Stomach (tissue), 9 donors: ENCODE data around the gene CNOT6L. TPM values are rescaled to one million over a fixed set of nuclear protein-coding genes. Genes with fewer than 3 reads are reported as not detected.

Experiments
- DNase-seq, 2 donors: peaks; one replicate each; pipeline versions ENCODE4 v3.0.0 to v3.0.0-alpha.2; 2013 to 2019
- H3K27ac ChIP-seq, 5 donors: fragments of 200-600 bp in 4 of 5; sonication (generic) in 4 of 5; one replicate each; pipeline ENCODE4 v1.5.1; 2013 to 2019; ENCODE audit warnings: mild to moderate bottlenecking in 1 of 5, moderate library complexity in 1 of 5
- H3K27me3 ChIP-seq, 3 donors: fragments of 200-600 bp; sonication (generic); one replicate each; pipeline ENCODE4 v1.5.1; 2017 to 2019; ENCODE audit warnings: mixed run types in 1 of 3
- H3K36me3 ChIP-seq, 4 donors: fragments of 200-600 bp; sonication (generic); 1 replicate in 3 of 4; 2 replicates in 1 of 4; pipeline ENCODE4 v1.5.1; 2016 to 2019
- H3K4me1 ChIP-seq, 4 donors: fragments of 200-600 bp; sonication (generic); one replicate each; pipeline ENCODE4 v1.5.1; 2016 to 2019
- H3K4me3 ChIP-seq, 4 donors: fragments of 200-600 bp; sonication (generic) in 3 of 4; one replicate each; pipeline ENCODE4 v1.5.1; 2016 to 2019; ENCODE audit warnings: mild to moderate bottlenecking in 1 of 4
- H3K9me3 ChIP-seq, 4 donors: fragments of 200-600 bp; sonication (generic); one replicate each; pipeline ENCODE4 v1.5.1; 2016 to 2019
- EP300 ChIP-seq: sonication (generic); formaldehyde crosslinking; IDR thresholded peaks from one replicate; pipeline ENCODE4 v1.6.1; 2017; ENCODE audit warnings: antibody characterized with exemption
- POLR2A ChIP-seq, 4 donors: fragments of 450-650 bp; IDR thresholded peaks; one replicate each; pipeline ENCODE4 v1.6.1; 2016; ENCODE audit warnings: antibody characterized with exemption in 4 of 4, control low read depth in 2 of 4, mild to moderate bottlenecking in 1 of 4, moderate library complexity in 1 of 4
- POLR2AphosphoS5 ChIP-seq, 3 donors: sonication (generic); formaldehyde crosslinking; IDR thresholded peaks; one replicate each; pipeline ENCODE4 v1.6.1; 2016; ENCODE audit warnings: antibody characterized with exemption in 3 of 3
- WGBS, 5 donors: extraction: QIAGEN DNeasy Blood & Tissue Kit in 3 of 5; methylation state at CpG; one replicate each; pipeline versions ENCODE4 v1.1.5 to v1.1.7; 2013 to 2018; 5-methylcytosine and 5-hydroxymethylcytosine counted together
- intact Hi-C: fragments of 100-400 bp; cut with DNase I; formaldehyde crosslinking; loops from one replicate; pipeline ENCODE4 v1.15.1; 2023; ENCODE audit warnings: low total_unique reads
- polyA plus RNA-seq, 3 donors: library from polyadenylated mRNA; stranded (reverse); fragments of 200-250 nt; gene quantifications; one replicate each; pipeline ENCODE4 v1.2.3, GENCODE V29; 2013
- total RNA-seq, 5 donors: library from RNA; depleted of rRNA; stranded (reverse); fragments of >200 nt; gene quantifications; one replicate each; pipeline versions ENCODE4 v1.1.0 to v1.2.3, GENCODE V29; 2014 to 2016
- TF ChIP-seq, protein P1 (sequence below), 7 experiments: fragments of 450-650 bp in 4 of 7; fragments of 200-600 bp in 3 of 7; sonication (generic) in 3 of 7; IDR thresholded peaks; one replicate each; pipeline ENCODE4 v1.5.1; 2016 to 2019; ENCODE audit warnings: antibody characterized with exemption in 7 of 7, control low read depth in 2 of 7, mild to moderate bottlenecking in 1 of 7
- donor health status: healthy with polysubstance abuse.
- donor health status: Bipolar disorder and iron deficiency.
- donor health status: healthy.

The CNOT6L gene
- total and polyA plus RNA-seq, 8 donors, result 4.6 to 74.5 (median 7.4) TPM

DNA sequence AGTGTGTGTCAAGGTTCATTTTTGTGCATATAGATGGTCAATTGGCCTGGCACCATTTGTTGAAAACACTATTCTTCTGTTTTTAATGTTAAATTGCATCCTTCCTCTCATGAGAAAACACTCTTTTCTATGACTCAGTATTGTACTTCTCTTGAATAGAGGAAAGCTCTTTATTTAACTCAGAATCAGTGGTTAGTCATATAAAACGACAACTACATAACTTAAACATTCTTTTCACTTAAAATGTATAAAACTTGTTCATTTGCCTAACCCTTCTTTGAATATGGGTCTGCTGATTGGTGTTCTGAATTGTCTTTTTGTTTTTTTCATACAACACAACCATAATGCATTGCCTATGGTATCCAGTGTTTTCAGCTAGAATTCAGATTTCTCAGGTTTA, 26.2 kb upstream of the CNOT6L start:
- WGBS, 5 donors, result 62 to 87% (median 82%) methylated on average over 1 of the region's 1 CpG
- no peak overlapping the region for H3K4me3 ChIP-seq
- no peaks in the 10 kb centered on the region for H3K27me3 ChIP-seq
- DNase-seq, result no peak
- TF ChIP-seq POLR2AphosphoS5 (IDR thresholded peaks at IDR 0.05), result no peak
- no peak for TF ChIP-seq EP300
- TF ChIP-seq POLR2A (IDR thresholded peaks at IDR 0.05), result no peak
- TF ChIP-seq, protein P1, sequence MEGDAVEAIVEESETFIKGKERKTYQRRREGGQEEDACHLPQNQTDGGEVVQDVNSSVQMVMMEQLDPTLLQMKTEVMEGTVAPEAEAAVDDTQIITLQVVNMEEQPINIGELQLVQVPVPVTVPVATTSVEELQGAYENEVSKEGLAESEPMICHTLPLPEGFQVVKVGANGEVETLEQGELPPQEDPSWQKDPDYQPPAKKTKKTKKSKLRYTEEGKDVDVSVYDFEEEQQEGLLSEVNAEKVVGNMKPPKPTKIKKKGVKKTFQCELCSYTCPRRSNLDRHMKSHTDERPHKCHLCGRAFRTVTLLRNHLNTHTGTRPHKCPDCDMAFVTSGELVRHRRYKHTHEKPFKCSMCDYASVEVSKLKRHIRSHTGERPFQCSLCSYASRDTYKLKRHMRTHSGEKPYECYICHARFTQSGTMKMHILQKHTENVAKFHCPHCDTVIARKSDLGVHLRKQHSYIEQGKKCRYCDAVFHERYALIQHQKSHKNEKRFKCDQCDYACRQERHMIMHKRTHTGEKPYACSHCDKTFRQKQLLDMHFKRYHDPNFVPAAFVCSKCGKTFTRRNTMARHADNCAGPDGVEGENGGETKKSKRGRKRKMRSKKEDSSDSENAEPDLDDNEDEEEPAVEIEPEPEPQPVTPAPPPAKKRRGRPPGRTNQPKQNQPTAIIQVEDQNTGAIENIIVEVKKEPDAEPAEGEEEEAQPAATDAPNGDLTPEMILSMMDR (IDR thresholded peaks at IDR 0.05), result no peak
- no peaks in the 10 kb centered on the region for H3K4me1 ChIP-seq
- no peak overlapping the region for H3K27ac ChIP-seq
- H3K9me3 ChIP-seq, result no peaks in the 10 kb centered on the region
- intact Hi-C loops, result no loop called here
- H3K36me3 ChIP-seq, result no peaks in the 10 kb centered on the region

DNA sequence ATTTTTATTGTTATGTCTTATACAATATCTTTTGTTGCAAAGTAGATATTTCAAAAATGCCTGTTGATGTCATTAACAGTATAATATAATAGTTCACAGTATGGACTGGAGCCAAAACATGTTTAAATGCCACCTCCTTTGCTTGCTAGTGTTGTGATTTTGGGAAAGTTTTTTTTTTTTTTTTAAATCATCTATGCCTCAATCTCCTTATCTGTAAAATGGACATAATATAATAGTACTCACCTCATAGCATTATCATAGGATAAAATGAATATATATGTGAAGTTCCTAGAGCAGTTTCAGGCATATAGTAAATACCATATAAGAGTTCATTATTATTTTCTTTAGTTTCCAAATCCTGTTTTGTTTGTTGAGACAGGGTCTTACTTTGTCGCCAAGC, 25.2 kb upstream of the CNOT6L start:
- Histone ChIP-seq H3K27me3 (no peaks in the 10 kb centered on the region), H3K9me3 (no peaks in the 10 kb centered on the region), H3K27ac (no peak overlapping the region), H3K36me3 (no peaks in the 10 kb centered on the region), H3K4me1 (no peaks in the 10 kb centered on the region), H3K4me3 (no peak overlapping the region)
- WGBS, 5 donors, result 91 to 100% (median 100%) methylated on average over 1 of the region's 1 CpG
- TF ChIP-seq POLR2AphosphoS5 (IDR thresholded peaks at IDR 0.05) (no peak), POLR2A (IDR thresholded peaks at IDR 0.05) (no peak), EP300 (no peak)
- TF ChIP-seq, protein P1 (IDR thresholded peaks at IDR 0.05), result no peak
- intact Hi-C loops, result no loop called here
- DNase-seq, result no peak

DNA sequence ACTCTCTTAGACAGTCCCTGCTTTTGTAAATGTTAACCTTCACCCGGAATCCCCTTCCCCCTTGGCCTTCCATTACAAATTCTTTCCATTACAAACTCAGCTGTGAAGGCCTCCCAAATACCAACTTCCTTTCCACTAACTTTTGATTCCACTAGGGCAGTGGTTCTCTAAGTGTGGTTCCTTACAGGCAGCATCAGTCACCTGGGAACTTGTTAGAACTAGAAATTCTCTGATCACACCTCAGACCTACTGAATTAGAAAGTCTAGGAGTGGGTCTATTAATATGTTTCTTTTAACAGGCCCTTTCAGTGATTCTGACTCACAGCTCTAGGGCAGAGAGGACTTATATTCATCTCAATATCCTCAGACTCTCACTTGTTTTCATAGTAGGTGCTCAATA, 24.5 kb upstream of the CNOT6L start:
- Histone ChIP-seq H3K27ac (no peak overlapping the region), H3K4me3 (no peak overlapping the region), H3K27me3 (no peaks in the 10 kb centered on the region), H3K9me3 (no peaks in the 10 kb centered on the region), H3K36me3 (no peaks in the 10 kb centered on the region), H3K4me1 (no peaks in the 10 kb centered on the region)
- no peak for DNase-seq
- intact Hi-C loops, result no loop called here
- TF ChIP-seq POLR2A (IDR thresholded peaks at IDR 0.05) (no peak), EP300 (no peak), POLR2AphosphoS5 (IDR thresholded peaks at IDR 0.05) (no peak)
- TF ChIP-seq, protein P1 (IDR thresholded peaks at IDR 0.05), result no peak
- WGBS, 5 donors, result 46 to 63% (median 55%) methylated on average over 1 of the region's 1 CpG

DNA sequence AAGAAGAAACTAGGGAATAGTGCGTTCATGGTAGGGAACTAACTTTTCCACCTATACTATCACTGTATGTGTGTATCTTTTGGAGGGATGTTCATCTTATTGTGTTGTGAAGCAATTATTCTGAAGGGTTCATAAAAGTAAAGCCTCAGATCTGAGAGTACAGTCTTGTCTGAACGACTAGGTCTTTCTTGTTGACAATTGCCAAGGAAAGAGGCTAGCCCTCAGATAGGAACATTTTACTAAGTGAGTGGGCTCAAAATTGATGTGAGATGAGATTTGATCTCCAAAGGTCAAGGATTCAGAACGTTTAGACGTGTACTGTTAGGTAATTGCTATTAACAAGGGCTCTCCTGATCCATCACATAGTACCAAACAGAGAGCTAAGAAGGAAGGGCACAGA, 15.2 kb upstream of the CNOT6L start:
- H3K4me3 ChIP-seq, result no peak overlapping the region
- WGBS, 5 donors, result 49 to 62% (median 59%) methylated on average over 4 of the region's 4 CpGs
- H3K9me3 ChIP-seq, result no peaks in the 10 kb centered on the region
- DNase-seq, result no peak
- no peaks in the 10 kb centered on the region for H3K4me1 ChIP-seq
- no peaks in the 10 kb centered on the region for H3K36me3 ChIP-seq
- peaks cover 0 to 7% (median 0%) of the 10 kb centered on the region in 3 donors for H3K27me3 ChIP-seq
- TF ChIP-seq POLR2A (IDR thresholded peaks at IDR 0.05) (no peak), EP300 (no peak), POLR2AphosphoS5 (IDR thresholded peaks at IDR 0.05) (no peak)
- TF ChIP-seq, protein P1 (IDR thresholded peaks at IDR 0.05), result no peak
- intact Hi-C loops, result no loop called here
- no peak overlapping the region for H3K27ac ChIP-seq
